Activated T-helper 1 cell treated with anti-CD3 and anti-CD28 coated beads, Interleukin-12 subunit alpha, Interleukin-12 subunit beta, Interleukin-2, Interleukin-4 antibody, amounts not matched to agents 30 ng/mL and 10 ng/mL and 1 ng/mL, durations not matched to agents 14 hours and 24 hours and 36 hours (primary cell): ENCODE measurements around the gene PRPH. TPM values are rescaled to one million over a fixed set of nuclear protein-coding genes. Genes with fewer than 3 reads are reported as not detected.

Experiments used
- DNase-seq: peaks from one replicate; pipeline ENCODE4 v3.0.0; 2021; ENCODE audit warnings: low spot score
- H3K27ac Mint-ChIP-seq: one replicate; pipeline ENCODE4 v1.8.0; 2021; ENCODE audit warnings: mild to moderate bottlenecking, mixed read lengths
- H3K27me3 Mint-ChIP-seq: one replicate; pipeline ENCODE4 v1.8.0; 2022; ENCODE audit warnings: mild to moderate bottlenecking, moderate library complexity, mixed read lengths; ENCODE audit not compliant: insufficient read depth
- H3K36me3 Mint-ChIP-seq: one replicate; pipeline ENCODE4 v1.8.0; 2021; ENCODE audit warnings: low read depth, mixed read lengths
- H3K4me1 Mint-ChIP-seq: one replicate; pipeline ENCODE4 v1.8.0; 2021; ENCODE audit warnings: low read depth, mixed read lengths
- H3K4me3 Mint-ChIP-seq: one replicate; pipeline ENCODE4 v1.8.0; 2021; ENCODE audit warnings: mild to moderate bottlenecking, moderate library complexity, mixed read lengths
- H3K9me3 Mint-ChIP-seq: one replicate; pipeline ENCODE4 v1.8.0; 2021; ENCODE audit warnings: mixed read lengths
- intact Hi-C: fragments of 100-400 bp; cut with micrococcal nuclease; formaldehyde crosslinking; loops from one replicate; pipeline ENCODE4 v1.15.1; 2024
- total RNA-seq: library from RNA; stranded (reverse); gene quantifications from 2 replicates; pipeline ENCODE4 v1.2.3, GENCODE V29; 2022

PRPH gene
- total RNA-seq, 1 donor from 2014 or later, result not detected

DNA sequence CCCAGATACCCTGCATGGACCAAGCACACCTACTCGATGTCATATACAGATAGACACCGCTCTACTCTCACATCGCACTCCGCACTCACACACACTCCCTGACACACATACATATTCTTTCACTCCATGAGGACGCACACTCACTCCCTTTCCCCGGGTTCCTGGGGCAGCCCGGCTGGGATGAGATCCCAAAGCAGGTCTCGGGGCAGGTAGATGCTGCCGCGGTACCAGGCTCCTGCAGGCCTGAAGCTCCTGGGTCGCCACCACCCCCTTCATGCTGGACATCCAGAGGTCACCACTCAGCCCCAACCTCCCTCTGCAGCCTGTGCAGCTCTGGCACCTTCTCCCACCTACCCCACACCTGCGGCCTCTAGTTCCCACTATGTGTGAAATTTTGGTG is 39.7 kb downstream of the PRPH start:
- Mint-ChIP-seq H3K4me3 (no peak overlapping the region), H3K27me3 (peaks cover 57% of the 10 kb centered on the region), H3K9me3 (no peaks in the 10 kb centered on the region), H3K36me3 (peaks cover 21% of the 10 kb centered on the region), H3K4me1 (peaks cover 21% of the 10 kb centered on the region), H3K27ac (peak overlapping the region; percentile 6)
- intact Hi-C loops, result no loop called here
- DNase-seq, result no peak

DNA sequence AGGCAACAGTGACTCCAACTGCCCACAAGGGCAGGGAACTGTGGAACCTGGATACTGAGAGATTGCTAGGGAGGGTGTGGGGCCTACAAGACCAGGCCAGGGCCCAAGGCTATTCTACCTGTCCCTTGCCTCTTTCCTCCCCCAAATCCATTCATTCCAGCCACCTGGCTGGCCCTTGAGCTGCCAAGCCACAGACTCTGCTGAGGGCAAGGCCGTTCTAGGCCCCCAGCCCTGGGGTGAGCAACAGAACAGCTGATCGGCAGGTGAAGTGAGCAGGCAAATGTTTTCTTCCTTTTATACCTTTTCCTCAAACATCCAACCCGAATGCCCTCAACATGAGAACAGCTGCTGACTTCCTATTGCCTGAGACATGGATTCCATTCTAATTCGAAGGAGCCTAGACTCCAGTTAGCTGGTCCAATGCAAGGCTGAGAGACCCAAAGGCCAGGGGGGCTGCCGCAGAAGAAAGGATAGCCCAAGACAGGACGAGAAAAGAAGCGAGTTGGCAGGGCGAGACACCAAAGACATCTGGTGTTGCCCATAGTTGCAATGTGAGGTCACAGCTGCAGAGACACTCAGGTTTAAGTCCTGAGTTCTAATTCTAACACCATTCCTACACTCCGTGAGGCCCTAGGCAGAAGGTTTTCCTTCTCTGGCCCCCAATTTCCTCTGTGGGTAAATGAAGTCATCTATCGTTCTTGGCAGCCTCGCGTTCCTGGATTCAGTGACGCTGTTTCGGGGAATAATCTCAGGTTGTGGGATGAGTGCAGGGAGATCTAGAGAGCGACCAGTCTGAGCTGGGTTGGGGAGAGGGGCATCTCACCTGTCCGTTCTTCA is 40.4 kb downstream of the PRPH start:
- Mint-ChIP-seq H3K4me3 (no peak overlapping the region), H3K36me3 (peaks cover 18% of the 10 kb centered on the region), H3K4me1 (peaks cover 21% of the 10 kb centered on the region)

DNA sequence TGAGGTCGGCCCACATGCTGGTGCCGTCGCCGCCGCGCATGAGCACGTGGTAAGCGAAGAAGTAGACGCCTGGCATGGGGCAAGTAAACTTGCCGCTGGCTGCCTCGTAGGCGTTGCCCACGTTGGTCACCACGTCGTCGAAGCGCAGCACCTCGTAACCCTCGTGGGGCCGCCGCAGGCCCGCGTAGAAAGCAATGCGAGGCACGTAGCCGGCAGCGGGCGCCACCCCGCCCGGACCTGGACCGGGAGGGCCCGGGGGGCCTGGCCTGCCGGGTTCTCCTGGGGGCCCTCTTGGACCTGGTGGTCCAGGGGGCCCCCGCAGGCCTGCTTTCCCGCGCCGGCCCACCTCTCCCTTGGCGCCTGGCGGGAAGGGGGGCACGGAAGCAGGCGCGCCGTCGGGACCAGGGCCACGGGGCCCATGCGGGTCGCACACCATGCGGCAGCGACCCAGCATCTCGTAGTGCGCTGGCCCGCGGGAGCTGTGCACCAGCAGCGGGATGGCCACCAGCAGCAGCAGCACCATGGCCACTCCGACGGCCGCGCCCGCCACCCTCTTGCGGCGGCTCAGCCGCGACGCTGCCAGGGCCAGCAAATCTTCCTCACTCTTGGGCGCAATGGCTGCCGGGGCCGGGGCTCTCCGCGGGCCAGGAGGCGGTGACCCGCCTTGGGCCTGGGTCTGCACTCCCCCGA is 41.2 kb downstream of the PRPH start:
- DNase-seq, result no peak
- Mint-ChIP-seq H3K4me3 (no peak overlapping the region), H3K4me1 (peaks cover 21% of the 10 kb centered on the region), H3K27me3 (peaks cover 70% of the 10 kb centered on the region), H3K36me3 (peaks cover 13% of the 10 kb centered on the region), H3K9me3 (no peaks in the 10 kb centered on the region), H3K27ac (peak overlapping the region; percentile 50)
- intact Hi-C loops, result no loop called here

More for the DNA sequence above, 40.4 kb downstream of the PRPH start:
- Mint-ChIP-seq H3K27ac (peak overlapping the region; percentile 50), H3K27me3 (peaks cover 63% of the 10 kb centered on the region), H3K9me3 (no peaks in the 10 kb centered on the region)
- intact Hi-C loops, result no loop called here
- no peak for DNase-seq

DNA sequence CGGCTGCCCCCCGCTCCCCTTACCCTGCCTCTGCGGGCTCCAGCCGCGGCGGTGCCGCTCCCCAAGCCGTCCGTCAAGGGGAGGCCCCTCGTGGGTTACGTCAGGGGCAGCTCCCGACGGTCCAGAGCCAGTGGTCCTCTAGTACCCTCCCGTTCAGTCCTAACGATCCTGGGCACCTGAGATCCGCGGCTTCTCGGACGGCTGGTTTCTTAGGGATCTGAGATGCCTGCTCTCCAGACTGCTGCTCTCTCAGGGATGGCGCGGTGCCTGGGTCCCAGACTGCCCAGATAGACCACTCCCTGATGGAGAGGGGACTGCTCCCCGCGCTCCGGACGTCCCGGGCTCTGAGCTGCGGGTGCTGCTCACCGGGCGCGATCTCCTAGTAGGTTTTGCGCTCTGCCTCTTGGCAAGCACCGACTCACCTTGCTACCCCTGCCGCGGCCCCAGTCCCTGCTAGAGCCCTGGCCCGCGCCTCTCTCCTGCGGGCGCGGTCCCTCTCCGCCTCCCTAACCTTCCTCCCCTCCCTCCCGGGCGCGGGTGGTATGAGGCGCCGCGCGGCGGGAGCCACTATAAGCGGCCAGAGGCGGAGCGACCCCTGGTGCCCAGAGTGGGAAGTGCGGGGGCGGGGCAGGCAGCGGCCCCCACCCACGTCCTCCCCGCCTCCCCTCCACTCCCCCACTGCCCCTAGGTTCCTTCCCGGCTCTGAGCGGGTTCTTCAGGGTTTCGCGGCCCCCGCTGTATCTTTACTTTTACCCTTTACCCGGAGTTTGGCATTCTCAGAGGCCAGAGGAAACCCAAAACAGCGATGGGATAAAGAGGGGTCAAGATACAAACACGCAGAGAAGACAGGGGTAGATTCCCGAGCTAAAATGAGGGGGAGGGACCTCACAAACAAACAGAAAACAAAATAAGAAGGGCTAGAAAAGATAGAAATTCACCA is 42.0 kb downstream of the PRPH start, which contains the start of gene C1QL4:
C1QL4 (minus strand) TSS at position 544 of the 940 bp plus-strand sequence. CDS start 711 bp downstream, outside the sequence.
- Mint-ChIP-seq H3K36me3 (peaks cover 5% of the 10 kb centered on the region), H3K4me3 (peak within 1 kb of the TSS; percentile 63), H3K27me3 (peaks cover 76% of the 10 kb centered on the region), H3K9me3 (no peaks in the 10 kb centered on the region), H3K27ac (peak within 1 kb of the TSS; percentile 52), H3K4me1 (peaks cover 21% of the 10 kb centered on the region)
- DNase-seq, result peak; percentile 83
- intact Hi-C loops, result loop anchor here (1.0 kb wide), 3 partner anchors 9 to 49 kb away; partner anchors contain the start of genes DNAJC22 and TROAP

DNA sequence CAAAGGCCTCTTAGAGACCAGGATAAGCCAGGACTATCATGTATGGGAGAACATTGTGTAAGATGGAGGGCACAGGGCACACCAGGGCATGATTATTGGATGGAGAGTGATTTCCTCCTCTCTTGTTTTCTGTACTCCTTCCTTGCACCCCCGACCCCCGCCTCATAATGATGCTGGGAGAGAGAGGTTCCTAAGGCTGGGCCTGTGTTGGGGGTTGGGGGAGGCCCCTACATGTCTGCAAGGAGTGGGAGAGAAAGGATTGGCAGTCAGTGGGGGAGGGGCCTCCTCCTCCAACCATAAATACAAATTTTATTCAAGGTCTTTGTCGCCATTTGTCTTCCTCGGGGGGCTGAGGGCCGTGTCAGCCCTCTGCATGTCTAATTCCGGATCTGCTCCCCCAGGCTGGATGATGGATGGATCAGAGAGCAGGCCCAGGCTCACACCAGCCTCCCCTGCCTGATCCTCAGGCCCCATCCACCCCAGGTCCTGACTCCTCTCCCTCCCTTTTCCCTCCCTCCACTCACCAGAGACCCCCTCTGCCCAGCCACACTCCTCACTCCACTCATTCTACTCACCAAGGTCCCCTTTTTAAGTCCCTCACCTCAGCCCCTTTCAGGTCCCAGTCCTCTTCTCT is 44.0 kb downstream of the PRPH start:
- intact Hi-C loops, result no loop called here
- H3K4me3 Mint-ChIP-seq, result no peak overlapping the region
- H3K27me3 Mint-ChIP-seq, result peaks cover 79% of the 10 kb centered on the region
- H3K9me3 Mint-ChIP-seq, result no peaks in the 10 kb centered on the region
- no peaks in the 10 kb centered on the region for H3K36me3 Mint-ChIP-seq
- peaks cover 25% of the 10 kb centered on the region for H3K4me1 Mint-ChIP-seq
- no peak for DNase-seq
- H3K27ac Mint-ChIP-seq, result no peak overlapping the region

DNA sequence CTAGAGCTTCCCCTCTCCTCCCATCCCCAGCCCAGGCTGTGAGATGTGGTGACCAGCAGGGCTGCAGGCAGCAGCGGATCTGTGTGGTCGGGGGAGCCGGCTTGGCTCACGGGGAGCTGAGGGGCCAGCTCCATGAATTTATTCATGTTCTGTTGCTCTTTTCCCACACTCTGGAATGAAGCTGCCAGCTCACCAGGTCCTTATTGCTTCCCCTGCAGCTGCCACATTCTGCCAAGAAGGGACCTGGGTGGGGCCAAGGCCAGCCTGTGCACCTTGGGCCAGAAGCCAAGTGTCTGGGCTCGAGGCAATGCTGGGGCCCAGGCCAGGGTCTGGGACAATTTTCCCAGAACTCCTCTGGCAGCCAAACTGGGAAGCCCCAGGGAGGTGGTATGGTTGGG is 44.5 kb downstream of the PRPH start:
- Mint-ChIP-seq H3K4me3 (no peak overlapping the region), H3K36me3 (no peaks in the 10 kb centered on the region), H3K4me1 (peaks cover 25% of the 10 kb centered on the region), H3K27ac (no peak overlapping the region), H3K27me3 (peaks cover 78% of the 10 kb centered on the region), H3K9me3 (no peaks in the 10 kb centered on the region)
- DNase-seq, result no peak
- intact Hi-C loops, result no loop called here

DNA sequence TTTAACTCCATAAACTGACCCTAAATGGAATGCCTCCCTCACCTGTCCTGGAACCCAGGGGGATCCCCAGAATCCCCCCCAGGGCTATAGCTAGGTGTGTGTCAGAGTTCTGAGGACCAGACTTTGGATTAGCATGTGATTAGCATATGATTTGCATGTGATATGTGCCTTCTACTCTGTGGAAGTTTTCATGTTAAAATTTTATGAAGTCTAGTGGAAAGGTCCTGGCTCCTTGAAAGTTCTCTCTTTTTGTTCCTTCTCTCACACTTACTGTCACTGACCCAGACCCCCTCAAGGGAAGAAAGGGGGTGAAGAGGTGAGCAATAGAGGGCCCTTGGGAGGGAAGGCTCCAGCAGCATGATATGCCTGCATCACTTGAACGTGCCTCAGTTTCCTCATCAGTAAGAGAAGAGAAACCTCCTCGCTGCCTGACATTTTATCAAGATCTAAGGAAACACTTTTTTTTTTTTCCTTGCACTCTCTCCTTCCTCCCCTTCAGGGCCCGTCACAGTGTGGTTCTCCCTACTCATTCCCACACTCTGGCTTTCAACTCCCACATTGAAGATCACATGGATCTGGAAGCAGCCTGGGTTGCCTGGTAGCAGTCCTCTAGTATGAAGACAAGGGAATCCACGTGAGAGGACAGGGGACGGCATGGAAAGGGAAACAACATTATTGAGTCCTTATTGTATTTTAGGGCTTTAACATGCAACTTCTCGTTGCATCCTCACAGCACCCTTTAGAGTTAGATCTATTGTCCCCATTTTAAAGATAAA is 45.3 kb downstream of the PRPH start:
- Mint-ChIP-seq H3K4me3 (no peak overlapping the region), H3K9me3 (no peaks in the 10 kb centered on the region), H3K36me3 (no peaks in the 10 kb centered on the region), H3K27ac (no peak overlapping the region), H3K27me3 (peaks cover 70% of the 10 kb centered on the region), H3K4me1 (peaks cover 25% of the 10 kb centered on the region)
- no peak for DNase-seq
- intact Hi-C loops, result loop anchor here (5.0 kb wide), 4 partner anchors 208 to 358 kb away; partner anchors contain the start of genes DDN, DHH and TUBA1B

DNA sequence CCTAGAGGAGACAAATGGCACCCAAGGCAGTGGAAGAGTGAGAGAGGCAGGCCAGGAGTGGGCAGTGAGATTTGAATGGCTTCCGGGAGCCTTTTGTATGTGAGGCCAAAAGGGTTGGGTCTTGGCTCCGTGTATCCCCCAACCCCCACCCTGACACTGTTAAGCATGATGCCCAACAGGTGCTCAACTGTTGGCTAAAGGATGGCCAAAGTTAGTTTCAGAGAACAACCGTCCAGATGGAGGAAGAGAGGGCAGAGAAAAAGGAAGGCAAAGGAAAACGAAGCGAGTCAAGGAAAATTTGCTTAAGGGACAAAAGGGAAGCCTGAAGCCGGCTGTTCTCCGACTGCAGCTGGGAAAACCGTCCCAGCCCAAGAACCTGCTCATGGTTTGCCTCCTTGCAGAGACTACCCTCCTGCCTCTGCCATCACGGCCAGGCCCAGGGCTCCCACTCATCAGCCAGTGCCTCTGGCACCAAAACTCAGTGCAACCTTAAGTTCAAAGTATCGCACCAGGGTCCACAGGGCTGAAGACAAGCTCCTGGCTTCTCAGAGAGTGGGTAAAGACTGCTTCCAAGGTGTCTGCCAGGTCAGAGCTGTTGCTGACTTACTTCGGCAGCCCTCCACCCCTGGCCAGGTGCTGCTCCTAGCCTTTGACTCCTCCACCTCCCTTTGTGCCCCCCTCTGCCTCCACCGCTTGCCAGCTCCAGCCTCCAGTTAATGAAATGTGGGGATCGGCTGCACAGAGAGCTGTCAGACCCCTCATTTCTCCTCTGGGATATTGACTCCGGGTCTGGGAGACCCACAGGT is 46.2 kb downstream of the PRPH start:
- H3K9me3 Mint-ChIP-seq, result no peaks in the 10 kb centered on the region
- DNase-seq, result no peak
- H3K27ac Mint-ChIP-seq, result no peak overlapping the region
- no peaks in the 10 kb centered on the region for H3K36me3 Mint-ChIP-seq
- intact Hi-C loops, result loop anchor here (5.0 kb wide), 4 partner anchors 209 to 359 kb away; partner anchors contain the start of genes DDN, DHH and TUBA1B
- H3K4me3 Mint-ChIP-seq, result no peak overlapping the region
- H3K4me1 Mint-ChIP-seq, result peaks cover 26% of the 10 kb centered on the region
- H3K27me3 Mint-ChIP-seq, result peaks cover 72% of the 10 kb centered on the region

DNA sequence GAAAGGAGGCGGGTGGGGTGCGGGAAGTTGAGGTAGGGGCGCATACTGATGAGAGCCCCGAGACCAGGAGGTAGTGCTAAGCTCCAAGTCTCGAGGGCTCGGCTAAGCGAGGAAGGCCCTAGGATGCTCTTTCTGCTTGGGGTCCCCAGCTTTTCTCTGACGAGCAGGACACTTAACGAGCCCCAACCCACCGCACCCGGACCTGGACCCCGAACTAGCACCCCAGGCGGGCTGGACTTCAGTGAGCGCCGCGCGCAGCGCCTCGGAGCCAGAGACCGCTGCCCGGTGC is 46.8 kb downstream of the PRPH start:
- no peak for DNase-seq
- intact Hi-C loops, result loop anchor here (1.0 to 5.0 kb wide), 7 partner anchors 18 to 359 kb away; partner anchors contain the start of genes DDN, DHH, SPATS2 and TROAP
- Mint-ChIP-seq H3K36me3 (no peaks in the 10 kb centered on the region), H3K4me3 (no peak overlapping the region), H3K4me1 (peaks cover 32% of the 10 kb centered on the region), H3K9me3 (no peaks in the 10 kb centered on the region), H3K27me3 (peaks cover 76% of the 10 kb centered on the region), H3K27ac (no peak overlapping the region)

DNA sequence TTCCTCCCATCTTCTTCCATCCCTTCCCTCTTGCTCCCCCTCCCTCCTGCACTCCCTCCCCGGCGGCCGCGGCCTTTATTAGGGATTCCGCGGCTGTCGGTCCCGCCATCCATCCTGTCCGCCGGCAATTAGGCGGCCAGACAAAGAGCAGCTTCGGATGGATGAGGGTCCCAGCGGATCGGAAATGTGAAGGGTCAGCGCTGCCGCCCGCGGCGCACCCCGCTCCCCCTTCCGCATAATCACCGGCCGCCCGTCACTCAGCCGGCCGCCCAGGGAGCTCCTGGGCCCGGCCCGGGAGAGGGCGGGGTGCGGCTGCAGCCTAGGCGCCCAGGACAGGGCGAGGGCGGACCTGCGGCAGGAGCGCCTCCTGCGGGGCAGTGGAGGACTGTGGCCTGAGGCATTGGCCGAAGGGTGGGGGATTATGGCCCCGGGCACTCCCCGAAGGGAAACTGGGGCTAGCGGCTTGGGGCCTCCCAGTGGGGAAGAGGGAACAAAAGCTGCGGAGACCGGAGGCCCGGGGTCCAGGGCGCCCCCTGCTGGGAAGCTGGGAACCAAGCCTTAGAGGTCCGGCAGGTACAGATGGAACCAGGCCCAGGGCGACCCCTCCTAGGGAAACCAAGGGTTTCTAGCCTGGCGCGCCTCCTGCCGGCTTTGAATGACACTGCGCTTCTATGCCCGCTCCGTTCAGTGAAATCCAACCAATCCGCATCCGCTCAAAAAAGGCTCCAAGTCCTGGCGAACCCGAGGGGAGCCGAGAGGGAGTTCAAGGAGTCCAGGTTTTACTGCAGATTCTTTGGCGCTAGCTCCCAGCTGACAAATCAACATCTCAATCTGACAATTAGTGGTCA is 47.3 kb downstream of the PRPH start:
- peaks cover 35% of the 10 kb centered on the region for H3K4me1 Mint-ChIP-seq
- DNase-seq, result peak; percentile 56
- no peak overlapping the region for H3K27ac Mint-ChIP-seq
- peaks cover 77% of the 10 kb centered on the region for H3K27me3 Mint-ChIP-seq
- peak overlapping the region; percentile 37 for H3K4me3 Mint-ChIP-seq
- no peaks in the 10 kb centered on the region for H3K36me3 Mint-ChIP-seq
- intact Hi-C loops, result loop anchor here (1.0 to 5.0 kb wide), 7 partner anchors 19 to 360 kb away; partner anchors contain the start of genes DDN, DHH, SPATS2 and TROAP
- no peaks in the 10 kb centered on the region for H3K9me3 Mint-ChIP-seq
